Stimulated activated CD4-positive, alpha-beta T cell treated with anti-CD3 and anti-CD28 coated beads, Interleukin-4, amount 100 ng/mL, for 4 hours (primary cell): ENCODE measurements around the gene CCDC137.

Source experiments
- DNase-seq, 2 experiments: peaks; one replicate each; pipeline ENCODE4 v3.0.0-alpha.2; 2020

CCDC137 gene

DNA sequence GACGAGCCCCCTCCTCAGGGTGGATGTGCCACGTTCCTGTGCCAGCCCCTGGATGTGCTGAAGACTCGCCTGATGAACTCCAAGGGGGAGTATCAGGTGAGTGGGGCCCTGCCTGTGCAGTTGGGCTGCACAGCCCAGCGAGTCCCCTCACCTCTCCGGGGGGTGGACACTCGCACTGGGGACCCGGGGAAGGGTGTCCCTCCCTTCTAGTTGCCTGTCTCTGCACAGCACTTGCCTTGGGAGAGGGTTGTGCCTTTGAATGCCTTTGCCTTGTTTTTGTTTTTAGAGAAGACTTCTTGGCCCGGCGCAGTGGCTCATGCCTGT, 51.2 kb downstream of the CCDC137 start:
- DNase-seq = no peak

DNA sequence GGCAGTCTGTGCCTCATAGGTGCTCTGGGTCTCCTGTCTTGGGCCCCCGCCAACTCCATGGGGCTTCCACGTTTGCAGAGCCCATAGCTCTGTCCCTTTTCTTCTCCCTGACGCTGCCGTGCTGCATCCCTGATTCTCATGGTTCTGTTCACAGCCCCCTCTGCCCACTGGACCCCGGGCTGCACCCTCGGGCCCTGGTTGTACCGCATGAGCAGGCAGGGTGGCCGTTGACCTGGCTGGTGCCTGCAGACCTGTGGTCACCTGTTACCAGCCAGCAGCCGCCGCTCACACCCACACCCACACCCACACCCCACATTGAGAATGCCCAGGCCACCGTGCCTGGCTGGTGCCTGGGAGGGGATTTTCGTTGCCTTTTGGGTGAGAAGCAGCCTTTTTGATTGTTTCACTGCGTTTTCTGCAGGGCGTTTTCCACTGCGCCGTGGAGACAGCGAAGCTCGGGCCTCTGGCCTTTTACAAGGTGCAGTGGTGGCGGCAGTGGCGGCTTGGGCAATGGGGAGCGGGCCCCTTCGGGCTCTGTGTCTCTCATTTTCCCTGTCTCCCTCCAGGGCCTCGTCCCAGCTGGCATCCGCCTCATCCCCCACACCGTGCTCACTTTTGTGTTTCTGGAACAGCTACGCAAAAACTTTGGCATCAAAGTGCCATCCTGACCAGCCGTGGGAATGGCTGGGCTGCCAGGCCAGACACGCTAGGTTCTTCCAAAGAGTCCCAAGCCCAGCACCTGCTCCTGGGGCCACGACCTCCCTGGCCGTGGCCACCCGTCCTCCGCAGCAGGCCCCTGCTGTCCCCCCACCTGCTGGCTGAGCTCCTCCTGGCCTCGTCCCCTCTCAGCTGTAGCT, 53.1 kb downstream of the CCDC137 start:
- no peak for DNase-seq

DNA sequence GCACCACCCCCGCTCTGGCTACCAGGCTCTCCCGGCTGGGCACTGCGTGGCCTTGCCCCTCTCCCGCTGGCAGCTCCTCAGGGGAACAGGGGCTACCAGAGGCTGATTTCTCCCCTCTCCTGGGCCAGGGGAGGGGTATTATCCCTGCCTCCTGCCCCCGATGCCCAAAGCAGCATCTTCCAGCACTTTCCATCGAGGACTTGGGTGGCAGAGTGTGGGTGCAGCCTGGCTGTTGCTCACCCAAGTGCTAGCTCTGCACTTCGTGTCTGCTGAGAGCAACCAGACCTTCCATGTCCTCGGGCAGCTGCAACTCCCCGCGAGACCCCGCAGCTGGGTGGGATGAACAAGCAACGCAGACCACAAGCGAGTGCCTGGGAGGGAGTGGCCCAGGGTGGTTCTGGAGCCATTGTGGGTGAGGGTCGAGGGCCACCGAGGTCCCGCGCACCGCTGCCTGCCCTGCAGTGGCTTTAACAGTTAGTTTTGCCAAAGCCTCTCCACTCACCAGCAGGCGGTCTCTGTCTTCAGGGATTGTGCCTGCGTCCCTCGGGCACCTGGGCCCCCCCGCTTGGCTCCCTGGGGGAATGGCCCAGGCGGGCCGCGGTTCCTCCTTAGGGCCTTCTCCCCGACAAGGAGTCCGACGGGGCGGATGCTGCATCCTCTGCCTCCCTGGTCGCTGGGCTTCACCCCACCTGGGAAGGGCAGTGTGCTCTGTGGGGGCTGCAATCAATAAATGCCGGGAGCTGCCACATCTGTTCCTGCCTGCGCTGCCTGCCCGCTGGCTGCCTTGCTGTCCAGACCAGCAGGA, 53.9 kb downstream of the CCDC137 start:
- no peak for DNase-seq

DNA sequence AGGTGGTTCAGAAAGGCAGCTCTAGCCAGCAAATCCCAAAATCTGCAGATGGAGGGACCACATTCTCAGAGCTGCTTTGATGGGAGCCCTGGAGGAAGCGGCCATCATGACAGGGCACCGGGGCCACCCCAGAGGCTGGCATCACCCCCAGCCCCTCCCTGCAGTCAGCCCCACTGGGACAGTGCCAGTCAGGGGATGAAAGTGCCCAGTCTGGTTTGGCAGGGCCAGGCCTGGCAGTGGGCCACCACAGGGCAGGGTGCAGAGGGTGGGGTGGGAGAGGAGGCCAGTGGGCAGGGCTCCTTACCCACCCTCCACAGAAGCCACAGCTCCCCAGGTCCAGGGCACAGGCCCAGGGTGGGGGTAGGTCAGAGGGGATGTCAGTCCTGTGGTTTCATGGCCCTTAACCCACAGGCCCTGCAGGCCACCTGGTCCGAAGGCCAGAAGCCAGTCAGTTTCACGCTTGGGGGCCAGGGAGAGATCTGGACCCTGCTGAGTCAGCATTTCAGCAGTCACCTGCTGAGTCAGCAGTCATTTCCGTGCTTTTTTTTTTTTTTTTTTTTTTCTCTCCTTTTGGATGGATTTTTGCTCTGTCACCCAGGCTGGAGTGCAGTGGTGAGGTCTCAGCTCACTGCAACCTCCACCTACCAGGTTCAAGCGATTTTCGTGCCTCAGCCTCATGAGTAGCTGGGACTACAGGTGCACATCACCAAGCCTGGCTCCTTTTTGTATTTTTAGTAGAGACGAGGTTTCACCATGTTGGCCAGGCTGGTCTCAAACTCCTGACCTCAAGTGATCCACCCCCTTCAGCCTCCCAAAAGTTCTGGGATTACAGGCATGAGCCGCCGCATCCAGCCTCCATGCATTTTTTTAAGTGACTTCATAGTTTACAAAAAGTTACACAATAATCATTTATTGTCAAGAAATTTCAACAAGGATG, 55.9 kb downstream of the CCDC137 start:
- no peak for DNase-seq
